K562 (cell line): Measurements from ENCODE around the gene TRIM40. TPM values are rescaled to one million over a fixed set of nuclear protein-coding genes. Genes with fewer than 3 reads are reported as not detected.

Source experiments
- ATAC-seq: fragments of 200-7000 bp; cut with Tn5 transposase; 3 replicates; pipeline ENCODE4 v1.9.1; 2020; ENCODE audit warnings: moderate library complexity
- BruUV-seq: library from RNA; stranded (reverse); fragments of 400-500 nt; replicated peaks from 2 replicates; lab custom pipeline; 2021; lab: Mats Ljungman, UMichigan
- CTCF ChIA-PET: fragments of 300-600 bp; formaldehyde crosslinking; extraction: SDS; loops from one replicate; lab custom pipeline; 2021; ENCODE audit warnings: low intra/inter-chr PET ratio; lab: Yijun Ruan, JAX
- POLR2A ChIA-PET: fragments of 300-600, 350-650 bp; sonication (Branson Sonifier 250); formaldehyde crosslinking; extraction: SDS; loops from one replicate; lab custom pipeline; 2021; ENCODE audit warnings: antibody characterized with exemption, inconsistent platforms; lab: Yijun Ruan, JAX
- DNase-seq, 4 experiments: peaks; one replicate each; pipeline versions ENCODE4 v3.0.0 to v3.0.0-alpha.2; 2011 to 2018; ENCODE audit warnings: low spot score in 3 of 4, mixed read lengths in 3 of 4; ENCODE audit errors: extremely low read depth in 1 of 4
- FAIRE-seq: peaks from 2 replicates; lab custom pipeline; 2011; peaks lifted over from hg19 to GRCh38; lab: Jason Lieb, UNC
- H2AFZ ChIP-seq: 2 replicates; pipeline ENCODE4 v1.6.0; 2011; ENCODE audit warnings: low read depth, low read length, control low read depth, inconsistent platforms
- H3K27ac ChIP-seq: fragments of 200-600 bp; 3 replicates; pipeline ENCODE4 v1.8.0; 2011; ENCODE audit warnings: low read depth, mild to moderate bottlenecking, control low read depth, inconsistent platforms, low read length, moderate library complexity, mixed read lengths; ENCODE audit errors: extremely low read depth
- H3K27me3 ChIP-seq, 2 experiments: fragments of 300-600 bp in 1 of 2; 2 replicates in 1 of 2; 3 replicates in 1 of 2; pipeline versions ENCODE4 v1.6.0 to v1.8.0; 2011; ENCODE audit warnings: inconsistent platforms in 2 of 2, low read length in 2 of 2, mild to moderate bottlenecking in 1 of 2, mixed read lengths in 1 of 2, moderate library complexity in 1 of 2; ENCODE audit not compliant: control insufficient read depth in 2 of 2, insufficient read depth in 2 of 2
- H3K36me3 ChIP-seq: fragments of 300-600 bp; 3 replicates; pipeline ENCODE4 v1.8.0; 2011; ENCODE audit warnings: mild to moderate bottlenecking, low read length, inconsistent platforms; ENCODE audit not compliant: control insufficient read depth, insufficient read depth
- H3K4me1 ChIP-seq, 2 experiments: fragments of 200-600 bp in 1 of 2; replicated peaks in 1 of 2; 2 replicates in 1 of 2; 3 replicates in 1 of 2; pipeline versions ENCODE4 v1.5.1 to v1.8.0; 2011; ENCODE audit warnings: inconsistent platforms in 2 of 2, low read length in 2 of 2, mild to moderate bottlenecking in 1 of 2, mixed read lengths in 1 of 2, moderate library complexity in 1 of 2; ENCODE audit not compliant: control insufficient read depth in 2 of 2, insufficient read depth in 2 of 2
- H3K4me2 ChIP-seq: 2 replicates; pipeline ENCODE4 v1.6.1; 2011; ENCODE audit warnings: low read length, control low read depth, inconsistent platforms, mixed read lengths; ENCODE audit not compliant: insufficient read depth
- H3K4me3 ChIP-seq: fragments of 200-600 bp; sonication (generic), shearing (Covaris generic); 2 replicates; pipeline ENCODE4 v1.5.1; 2016; ENCODE audit warnings: control low read depth, inconsistent platforms
- H3K79me2 ChIP-seq: fragments of 200-600 bp; 3 replicates; pipeline ENCODE4 v1.8.0; 2011; ENCODE audit warnings: low read length, inconsistent platforms; ENCODE audit not compliant: control insufficient read depth, insufficient read depth
- H3K9ac ChIP-seq, 2 experiments: 2 replicates each; pipeline versions ENCODE4 v1.6.0 to v1.6.1; 2011; ENCODE audit warnings: low read depth in 2 of 2, low read length in 2 of 2, control low read depth in 1 of 2, inconsistent platforms in 1 of 2, mild to moderate bottlenecking in 1 of 2, mixed read lengths in 1 of 2; ENCODE audit not compliant: insufficient read depth in 1 of 2
- H3K9me1 ChIP-seq: one replicate; pipeline ENCODE4 v1.6.0; 2011; ENCODE audit warnings: inconsistent platforms, mild to moderate bottlenecking, low read length, moderate library complexity; ENCODE audit not compliant: control insufficient read depth, insufficient read depth
- H3K9me3 ChIP-seq: replicated peaks from 2 replicates; pipeline ENCODE4 v1.5.1; 2011; ENCODE audit warnings: low read depth, low read length, inconsistent platforms; ENCODE audit not compliant: control insufficient read depth, insufficient read depth
- H4K20me1 ChIP-seq: replicated peaks from 2 replicates; pipeline ENCODE4 v1.6.1; 2011; ENCODE audit warnings: low read length, inconsistent platforms, mixed read lengths; ENCODE audit not compliant: control insufficient read depth, insufficient read depth
- CEBPB ChIP-seq: fragments of 450-650 bp; IDR thresholded peaks from 2 replicates; pipeline ENCODE4 v1.6.1; 2016; ENCODE audit warnings: missing genetic modification characterization, missing compliant biosample characterization
- COPS2 ChIP-seq: fragments of 450-650 bp; conservative IDR thresholded peaks from 2 replicates; pipeline ENCODE4 v1.6.1; 2016; ENCODE audit warnings: mild to moderate bottlenecking, moderate library complexity
- HDAC1 ChIP-seq, 2 experiments: fragments of 450-650 bp; IDR thresholded peaks; 2 replicates each; pipeline ENCODE4 v1.6.1; 2016 to 2017; ENCODE audit warnings: inconsistent platforms in 1 of 2, mild to moderate bottlenecking in 1 of 2, moderate library complexity in 1 of 2
- SAFB ChIP-seq: fragments of 200-400 bp; formaldehyde crosslinking; IDR thresholded peaks from 2 replicates; pipeline ENCODE4 v1.6.1; 2017; ENCODE audit warnings: low read depth, low read length, borderline replicate concordance
- ZNF316 ChIP-seq: fragments of 450-650 bp; IDR thresholded peaks from 2 replicates; pipeline ENCODE4 v1.6.1; 2016
- WGBS: fragments of 100-300 bp; shearing (Covaris generic); methylation state at CpG from one replicate; pipeline ENCODE4 v1.1.6; 2016; ENCODE audit warnings: low coverage, mixed read lengths; ENCODE audit not compliant: insufficient coverage; ENCODE audit errors: missing lambda C conversion rate; 5-methylcytosine and 5-hydroxymethylcytosine counted together
- in situ Hi-C: fragments of 300-500 bp; cut with MboI; formaldehyde crosslinking; loops from 4 replicates; pipeline ENCODE4 v1.15.0; 2018; ENCODE audit warnings: inconsistent platforms, mixed read lengths
- intact Hi-C: fragments of 100-400 bp; cut with micrococcal nuclease; formaldehyde crosslinking; loops from 2 replicates; pipeline ENCODE4 v1.14.2; 2022
- polyA plus RNA-seq, 8 experiments: library from polyadenylated mRNA; depleted of rRNA in 4 of 8; stranded (reverse) in 5 of 8; unstranded in 3 of 8; fragments of >200 nt; fragmentation: Nextera tagmentation in 2 of 8; fragmentation: Illumina TruSeq in 1 of 8; extraction: Ambion mirVana in 2 of 8; extraction: Trizol in 1 of 8; gene quantifications; 2 replicates each; pipeline versions ENCODE4 v1.2.1 to v1.2.3, GENCODE V29; 2011 to 2014; ENCODE audit warnings: inconsistent platforms in 1 of 8, missing spikeins in 1 of 8
- total RNA-seq, 7 experiments: library from RNA; depleted of rRNA in 6 of 7; stranded (reverse); fragments of >200 nt in 6 of 7; fragmentation: Illumina TruSeq in 2 of 7; extraction: Trizol in 2 of 7; gene quantifications; 2 replicates each; pipeline versions ENCODE4 v1.2.1 to v1.2.3, GENCODE V29; 2011 to 2021; ENCODE audit warnings: low replicate concordance in 1 of 7

The TRIM40 gene
- total and polyA plus RNA-seq, 9 of the 15 experiments (the other 6 are each of a cell fraction or from before 2014, with no cell fraction given): 0.04 to 0.08 TPM; not detected in 7

DNA sequence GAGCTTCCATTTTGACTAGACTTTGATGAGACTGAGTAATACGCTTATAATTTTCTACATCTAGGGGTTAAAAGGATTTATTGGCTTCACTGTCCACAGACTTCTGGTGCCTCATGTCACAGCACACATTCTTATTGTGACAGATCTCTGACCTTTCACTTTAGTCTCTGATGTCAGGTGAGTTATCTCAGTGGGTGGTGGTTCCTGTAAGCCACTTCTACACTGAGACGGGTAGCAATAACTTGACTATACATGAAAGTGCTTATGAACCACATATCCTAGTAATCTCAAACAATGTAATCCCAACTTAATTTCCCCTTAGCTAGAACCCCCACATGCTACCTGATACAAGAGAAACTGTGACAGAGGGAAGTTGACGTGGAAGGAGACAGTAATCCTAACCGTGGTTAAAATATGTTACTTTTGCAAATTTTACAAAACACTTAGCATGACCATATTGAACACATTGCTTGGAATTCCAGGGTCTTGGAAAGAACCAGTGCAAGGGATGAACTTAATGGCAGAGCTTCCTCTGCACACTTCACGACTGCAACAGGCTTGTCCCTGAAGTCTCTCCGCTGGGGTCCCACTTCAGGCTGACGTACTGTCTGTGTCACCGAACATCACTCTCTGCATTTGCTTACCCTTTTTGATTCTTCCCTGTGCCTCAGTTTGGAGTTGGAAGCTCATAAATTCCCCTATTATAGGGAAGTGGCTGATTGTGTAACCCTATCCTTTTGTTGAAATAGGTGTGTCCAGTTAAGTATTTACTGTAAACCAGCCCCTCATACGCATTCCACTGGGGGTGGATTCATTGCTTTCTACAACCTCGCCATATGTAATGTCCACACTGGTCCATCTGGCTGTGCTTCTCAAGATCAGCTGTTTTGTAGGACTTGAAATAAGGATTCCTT is 6.4 kb upstream of the TRIM40 start:
- in situ Hi-C loops: no loop called here

DNA sequence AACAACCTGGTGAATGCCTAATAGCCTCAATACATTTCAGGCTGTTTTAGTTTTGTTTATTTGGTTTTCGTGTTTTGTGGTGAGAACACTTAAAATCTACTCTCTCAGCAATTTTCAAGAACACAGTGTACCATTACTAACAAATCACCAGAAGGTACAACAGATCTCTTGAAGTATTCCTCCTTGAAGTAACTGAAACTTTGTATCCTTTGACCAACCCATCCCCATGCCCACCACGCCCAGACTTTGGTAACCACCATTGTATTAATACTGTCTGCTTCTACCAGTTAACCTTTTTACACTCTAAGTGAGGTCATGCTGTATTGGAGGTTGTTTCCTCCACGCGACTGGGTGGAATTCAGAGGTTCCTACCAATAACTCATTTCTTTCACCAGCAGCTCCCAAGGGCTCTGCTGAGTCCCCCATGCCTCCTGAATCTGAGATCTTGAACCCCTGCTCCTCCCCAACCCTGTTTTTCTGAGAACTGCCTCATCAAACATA is 5.7 kb upstream of the TRIM40 start:
- intact Hi-C loops (loop anchor here (2.0 kb wide), 2 partner anchors 41 to 281 kb away; no protein-coding TSS in a partner anchor), in situ Hi-C loops (no loop called here)
- DNase-seq (no peak), FAIRE-seq (no peak), ATAC-seq (no peak)
- Histone ChIP-seq H3K27me3 (peaks cover 8 to 34% of the 10 kb centered on the region in 2 experiments; a peak in 3 of 5 replicates), H2AFZ (peak overlapping the region; percentile 77; the same call in 1 of the 2 replicates), H3K4me1 (peaks cover 4 to 8% of the 10 kb centered on the region in 2 experiments; a peak in 3 of 5 replicates), H3K27ac (no peak overlapping the region), H3K79me2 (no peaks in the 10 kb centered on the region), H3K4me2 (no peak overlapping the region), H4K20me1 (no peaks in the 10 kb centered on the region), H3K9me3 (no peaks in the 10 kb centered on the region), H3K9me1 (no peaks in the 10 kb centered on the region), H3K9ac (no peak overlapping the region), H3K36me3 (no peaks in the 10 kb centered on the region), H3K4me3 (no peak overlapping the region)
- BruUV-seq: no TSS peak
- POLR2A ChIA-PET: interaction anchor here (1.5 kb wide), 1 partner anchor 28 kb away, joined by 5 read pairs; no protein-coding TSS in a partner anchor
- CTCF ChIA-PET: interaction anchor here (1.0 to 4.4 kb wide), 5 partner anchors 27 to 282 kb away, joined by 3 to 66 read pairs (median 4); no protein-coding TSS in a partner anchor
- TF ChIP-seq COPS2 (no peak), ZNF316 (peak; percentile 46; the same call in 1 of the 2 replicates), SAFB (no peak)
- 7% methylated on average over 4 of the region's 4 CpGs for WGBS

More for the DNA sequence above, 6.4 kb upstream of the TRIM40 start:
- no peaks in the 10 kb centered on the region for H3K36me3 ChIP-seq
- no peak overlapping the region for H2AFZ ChIP-seq
- no peaks in the 10 kb centered on the region for H3K9me3 ChIP-seq
- H3K4me1 ChIP-seq: peaks cover 4 to 8% of the 10 kb centered on the region in 2 experiments; a peak in 3 of 5 replicates
- CTCF ChIA-PET: interaction anchor here (2.4 to 4.4 kb wide), 2 partner anchors 26 to 282 kb away, joined by 15 to 66 read pairs; no protein-coding TSS in a partner anchor
- ATAC-seq (no peak), DNase-seq (no peak), FAIRE-seq (no peak)
- intact Hi-C loops: loop anchor here (2.0 kb wide), 2 partner anchors 41 to 281 kb away; no protein-coding TSS in a partner anchor
- no peaks in the 10 kb centered on the region for H3K9me1 ChIP-seq
- peaks cover 8 to 30% of the 10 kb centered on the region in 2 experiments; a peak in 3 of 5 replicates for H3K27me3 ChIP-seq
- WGBS: 15% methylated on average over 10 of the region's 10 CpGs
- no peak for TF ChIP-seq HDAC1 (IDR thresholded peaks at IDR 0.05)
- TF ChIP-seq CEBPB (tag): peak; percentile 33; the same call in 1 of the 2 replicates
- no peak overlapping the region for H3K4me3 ChIP-seq
- no peaks in the 10 kb centered on the region for H4K20me1 ChIP-seq
- no peaks in the 10 kb centered on the region for H3K79me2 ChIP-seq
- BruUV-seq: no TSS peak
- H3K27ac ChIP-seq: no peak overlapping the region
- H3K9ac ChIP-seq: no peak overlapping the region
- POLR2A ChIA-PET: no interaction called here
- H3K4me2 ChIP-seq: no peak overlapping the region
